Naive thymus-derived CD8-positive, alpha-beta T cell (primary cell): ENCODE measurements around the gene ADGRD1. TPM values are rescaled to one million over a fixed set of nuclear protein-coding genes. Genes with fewer than 3 reads are reported as not detected.

Experiments used
- ATAC-seq, 2 donors: fragments of 150-1000 bp; cut with Tn5 transposase in 1 of 2; sonication (Bioruptor Pico), chemical (Tn5 transposase) in 1 of 2; 1 replicate in 1 of 2; 2 replicates in 1 of 2; pipeline ENCODE4 v1.10.0; 2021; ENCODE audit warnings: mild to moderate bottlenecking in 2 of 2, moderate library complexity in 2 of 2
- POLR2A ChIA-PET: fragments of 350-600 bp; sonication (Branson Sonifier 250); formaldehyde crosslinking; loops from one replicate; lab custom pipeline; 2021; ENCODE audit warnings: antibody characterized with exemption; lab: Charles Lee
- DNase-seq, 10 donors: peaks; one replicate each; pipeline versions ENCODE4 v3.0.0 to v3.0.0-alpha.2; 2020 to 2022
- H3K27ac Mint-ChIP-seq, 10 donors: one replicate each; pipeline ENCODE4 v1.8.0; 2020 to 2022; ENCODE audit warnings: mild to moderate bottlenecking in 10 of 10, mixed read lengths in 10 of 10, moderate library complexity in 4 of 10, inconsistent platforms in 1 of 10
- H3K27me3 Mint-ChIP-seq, 5 donors: one replicate each; pipeline ENCODE4 v1.8.0; 2021 to 2022; ENCODE audit warnings: mixed read lengths in 5 of 5
- H3K36me3 Mint-ChIP-seq, 3 donors: one replicate each; pipeline ENCODE4 v1.8.0; 2020 to 2022; ENCODE audit warnings: mixed read lengths in 3 of 3, mild to moderate bottlenecking in 2 of 3, inconsistent platforms in 1 of 3
- H3K4me1 Mint-ChIP-seq, 4 donors: one replicate each; pipeline ENCODE4 v1.8.0; 2021 to 2022; ENCODE audit warnings: mixed read lengths in 4 of 4
- H3K4me3 Mint-ChIP-seq, 10 donors: one replicate each; pipeline ENCODE4 v1.8.0; 2020 to 2022; ENCODE audit warnings: mild to moderate bottlenecking in 10 of 10, mixed read lengths in 10 of 10, moderate library complexity in 6 of 10, inconsistent platforms in 1 of 10
- H3K9me3 Mint-ChIP-seq, 9 donors: one replicate each; pipeline ENCODE4 v1.8.0; 2020 to 2022; ENCODE audit warnings: mixed read lengths in 9 of 9, mild to moderate bottlenecking in 3 of 9, inconsistent platforms in 1 of 9, moderate library complexity in 1 of 9
- polyA plus RNA-seq, 3 donors: library from polyadenylated mRNA; unstranded; fragments of 300-500 nt; fragmentation: Illumina TruSeq; gene quantifications; one replicate each; pipeline ENCODE4 v1.2.3, GENCODE V29; 2021
- total RNA-seq, 8 experiments: library from RNA in 2 of 8; stranded (reverse) in 2 of 8; gene quantifications; one replicate each; pipeline ENCODE4 v1.2.3 and lab custom pipeline; 2021 to 2026

Gene ADGRD1
- total and polyA plus RNA-seq, 5 experiments from 2014 or later, result 0.20 to 0.36 (median 0.34) TPM; not detected in 2

GRCh38 chr12:131190965-131191364 lies 237.3 kb downstream of the ADGRD1 start:
- Mint-ChIP-seq H3K9me3 (peaks cover 0 to 5% (median 0%) of the 10 kb centered on the region in 9 donors), H3K4me3 (no peak overlapping the region), H3K27me3 (peaks cover 2 to 16% (median 7%) of the 10 kb centered on the region in 5 donors), H3K27ac (no peak overlapping the region), H3K4me1 (no peaks in the 10 kb centered on the region), H3K36me3 (no peaks in the 10 kb centered on the region)
- DNase-seq (no peak), ATAC-seq (no peak)
- POLR2A ChIA-PET, result no interaction called here

Other genes starting within 250 kb of the ADGRD1 start
- not detected for gene RIMBP2, start 237.6 kb upstream of the ADGRD1 start, total RNA-seq
- gene RIMBP2, start 237.6 kb upstream of the ADGRD1 start, polyA plus RNA-seq, result not detected
- 10 to 100 TPM; 29.4 to 29.9 TPM for gene STX2, start 114.7 kb upstream of the ADGRD1 start, total RNA-seq
- 1 to 10 TPM; 6.7 to 9.3 (median 9.2) TPM for gene STX2, start 114.7 kb upstream of the ADGRD1 start, polyA plus RNA-seq
- gene RAN, start 81.8 kb upstream of the ADGRD1 start, total RNA-seq, result 100 to 1,000 TPM; 325 to 331 TPM
- 100 to 1,000 TPM; 522 to 578 (median 572) TPM for gene RAN, start 81.8 kb upstream of the ADGRD1 start, polyA plus RNA-seq